Kidney (tissue), 14 donors: Measurements from ENCODE around the gene ECE2. TPM values are rescaled to one million over a fixed set of nuclear protein-coding genes. Genes with fewer than 3 reads are reported as not detected.

ENCODE experiments used
- DNase-seq, 5 donors: peaks; one replicate each; pipeline ENCODE4 v3.0.0-alpha.2; 2013 to 2020
- FAIRE-seq: peaks from 2 replicates; lab custom pipeline; 2012; peaks lifted over from hg19 to GRCh38; lab: Jason Lieb, UNC
- H3K27ac ChIP-seq, 2 donors: one replicate each; pipeline ENCODE4 v1.7.0; 2013; ENCODE audit warnings: low read depth in 2 of 2, low read length in 2 of 2, inconsistent platforms in 1 of 2
- H3K27me3 ChIP-seq: one replicate; pipeline ENCODE4 v1.7.1; 2013; ENCODE audit warnings: low read length, inconsistent platforms; ENCODE audit not compliant: control insufficient read depth, insufficient read depth
- H3K36me3 ChIP-seq, 3 donors: one replicate each; pipeline versions ENCODE4 v1.7.0 to v1.7.1; 2013; ENCODE audit warnings: low read length in 3 of 3, control low read depth in 1 of 3, inconsistent platforms in 1 of 3; ENCODE audit not compliant: insufficient read depth in 3 of 3, control insufficient read depth in 2 of 3
- H3K4me1 ChIP-seq, 3 donors: one replicate each; pipeline versions ENCODE4 v1.7.0 to v1.7.1; 2013; ENCODE audit warnings: low read length in 3 of 3, inconsistent platforms in 1 of 3, low read depth in 1 of 3; ENCODE audit not compliant: control insufficient read depth in 2 of 3, insufficient read depth in 2 of 3
- H3K4me3 ChIP-seq, 3 donors: one replicate each; pipeline versions ENCODE4 v1.7.0 to v1.8.1; 2013; ENCODE audit warnings: low read length in 3 of 3, control low read depth in 1 of 3, inconsistent platforms in 1 of 3
- H3K9ac ChIP-seq, 3 donors: one replicate each; pipeline versions ENCODE4 v1.7.0 to v1.7.1; 2013; ENCODE audit warnings: low read length in 3 of 3, control low read depth in 1 of 3, inconsistent platforms in 1 of 3
- H3K9me3 ChIP-seq, 3 donors: one replicate each; pipeline versions ENCODE4 v1.7.0 to v1.7.1; 2013; ENCODE audit warnings: low read length in 3 of 3, control low read depth in 1 of 3, inconsistent platforms in 1 of 3; ENCODE audit not compliant: control insufficient read depth in 2 of 3, insufficient read depth in 1 of 3
- intact Hi-C: fragments of 100-400 bp; cut with DNase I; formaldehyde crosslinking; loops from one replicate; pipeline ENCODE4 v1.11.1; 2022
- polyA plus RNA-seq: library from polyadenylated mRNA; stranded (reverse); fragments of 350-450 nt; fragmentation: Illumina TruSeq; extraction: RNeasy Lipid Tissue Mini Kit (QIAGEN cat#74804); gene quantifications from one replicate; pipeline ENCODE4 v1.2.3, GENCODE V29; 2014; ENCODE audit warnings: low read depth, low replicate concordance; ENCODE audit not compliant: insufficient read depth
- total RNA-seq: library from RNA; stranded (reverse); fragmentation: NEBNext Ultra II Directional; extraction: Animal tissue kit (Norgen Biotek cat#: 25700); gene quantifications from one replicate; pipeline ENCODE4 v1.2.1, GENCODE V29; 2021
- TF ChIP-seq, protein P1 (sequence below): IDR thresholded peaks from 3 replicates; pipeline ENCODE4 v1.5.1; 2012; ENCODE audit warnings: mild to moderate bottlenecking, moderate library complexity, borderline replicate concordance; ENCODE audit not compliant: insufficient read depth; ENCODE audit errors: extremely low read depth
- donor health status: control.
- donor health status: control.
- donor health status: control.
- donor health status: control.
- donor health status: control.
- donor health status: DM: yes; HTN: yes; CAD: no.
- donor health status: Normal renal cell carcinoma (clear cell type).

ECE2 gene
- total and polyA plus RNA-seq, 2 donors from 2014 or later = not detected

- H3K4me1 ChIP-seq = no peaks in the 10 kb centered on the region
- peaks cover 5 to 90% (median 77%) of the 10 kb centered on the region in 3 donors for H3K36me3 ChIP-seq
- intact Hi-C loops = no loop called here
- H3K9ac ChIP-seq = no peak overlapping the region
- no peak for FAIRE-seq
- DNase-seq = no peak
- TF ChIP-seq, protein P1, sequence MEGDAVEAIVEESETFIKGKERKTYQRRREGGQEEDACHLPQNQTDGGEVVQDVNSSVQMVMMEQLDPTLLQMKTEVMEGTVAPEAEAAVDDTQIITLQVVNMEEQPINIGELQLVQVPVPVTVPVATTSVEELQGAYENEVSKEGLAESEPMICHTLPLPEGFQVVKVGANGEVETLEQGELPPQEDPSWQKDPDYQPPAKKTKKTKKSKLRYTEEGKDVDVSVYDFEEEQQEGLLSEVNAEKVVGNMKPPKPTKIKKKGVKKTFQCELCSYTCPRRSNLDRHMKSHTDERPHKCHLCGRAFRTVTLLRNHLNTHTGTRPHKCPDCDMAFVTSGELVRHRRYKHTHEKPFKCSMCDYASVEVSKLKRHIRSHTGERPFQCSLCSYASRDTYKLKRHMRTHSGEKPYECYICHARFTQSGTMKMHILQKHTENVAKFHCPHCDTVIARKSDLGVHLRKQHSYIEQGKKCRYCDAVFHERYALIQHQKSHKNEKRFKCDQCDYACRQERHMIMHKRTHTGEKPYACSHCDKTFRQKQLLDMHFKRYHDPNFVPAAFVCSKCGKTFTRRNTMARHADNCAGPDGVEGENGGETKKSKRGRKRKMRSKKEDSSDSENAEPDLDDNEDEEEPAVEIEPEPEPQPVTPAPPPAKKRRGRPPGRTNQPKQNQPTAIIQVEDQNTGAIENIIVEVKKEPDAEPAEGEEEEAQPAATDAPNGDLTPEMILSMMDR = no peak
- no peaks in the 10 kb centered on the region for H3K27me3 ChIP-seq
- no peaks in the 10 kb centered on the region for H3K9me3 ChIP-seq
- H3K4me3 ChIP-seq = no peak overlapping the region
- no peak overlapping the region for H3K27ac ChIP-seq
Observed at GRCh38 chr3:184325715-184326369, 50.0 kb downstream of the ECE2 start.

DNA sequence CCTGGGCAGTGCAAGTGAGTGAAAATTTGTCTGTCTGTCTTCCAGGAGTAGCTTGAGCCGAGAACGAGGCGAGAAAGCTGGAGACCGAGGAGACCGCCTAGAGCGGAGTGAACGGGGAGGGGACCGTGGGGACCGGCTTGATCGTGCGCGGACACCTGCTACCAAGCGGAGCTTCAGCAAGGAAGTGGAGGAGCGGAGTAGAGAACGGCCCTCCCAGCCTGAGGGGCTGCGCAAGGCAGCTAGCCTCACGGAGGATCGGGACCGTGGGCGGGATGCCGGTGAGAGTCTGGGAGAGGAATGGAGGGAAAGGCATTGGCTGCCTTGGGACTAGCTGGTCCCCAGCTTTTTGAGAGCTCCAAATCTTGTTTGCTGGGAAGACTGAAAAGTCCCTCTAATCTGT lies 51.3 kb downstream of the ECE2 start:
- no peaks in the 10 kb centered on the region for H3K27me3 ChIP-seq
- H3K4me3 ChIP-seq = no peak overlapping the region
- TF ChIP-seq, protein P1 = no peak
- no peaks in the 10 kb centered on the region for H3K9me3 ChIP-seq
- no peak overlapping the region for H3K27ac ChIP-seq
- intact Hi-C loops = no loop called here
- DNase-seq = no peak
- H3K9ac ChIP-seq = no peak overlapping the region
- H3K4me1 ChIP-seq = no peaks in the 10 kb centered on the region
- peaks cover 9 to 90% (median 77%) of the 10 kb centered on the region in 3 donors for H3K36me3 ChIP-seq
- FAIRE-seq = no peak

GRCh38 chr3:184328516-184328915 lies 52.7 kb downstream of the ECE2 start:
- no peak overlapping the region for H3K9ac ChIP-seq
- H3K36me3 ChIP-seq = peaks cover 18 to 87% (median 76%) of the 10 kb centered on the region in 3 donors
- TF ChIP-seq, protein P1 = no peak
- no peaks in the 10 kb centered on the region for H3K9me3 ChIP-seq
- FAIRE-seq (no peak), DNase-seq (no peak)
- no peak overlapping the region for H3K4me3 ChIP-seq
- intact Hi-C loops = no loop called here
- H3K4me1 ChIP-seq = no peaks in the 10 kb centered on the region
- no peak overlapping the region for H3K27ac ChIP-seq
- no peaks in the 10 kb centered on the region for H3K27me3 ChIP-seq
